GM23248 (cell line): Measurements from ENCODE around the gene LAIR2. TPM values are rescaled to one million over a fixed set of nuclear protein-coding genes. Genes with fewer than 3 reads are reported as not detected.

Experiments
- DNase-seq: peaks from one replicate; pipeline ENCODE4 v3.0.0-alpha.2; 2015
- H2AFZ ChIP-seq: fragments of 200-600 bp; sonication (generic); 2 replicates; pipeline ENCODE4 v1.6.1; 2016; ENCODE audit warnings: antibody characterized with exemption
- H3F3A ChIP-seq: fragments of 200-600 bp; sonication (generic); 2 replicates; pipeline ENCODE4 v1.6.1; 2016; ENCODE audit warnings: mild to moderate bottlenecking, antibody characterized with exemption, mixed run types; ENCODE audit not compliant: insufficient read depth
- H3K27ac ChIP-seq: fragments of 200-600 bp; sonication (generic); 2 replicates; pipeline ENCODE4 v1.5.1; 2016; ENCODE audit warnings: mild to moderate bottlenecking
- H3K27me3 ChIP-seq: fragments of 200-600 bp; sonication (generic); replicated peaks from 2 replicates; pipeline ENCODE4 v1.6.1; 2016; ENCODE audit warnings: mild to moderate bottlenecking; ENCODE audit not compliant: insufficient read depth
- H3K36me3 ChIP-seq: fragments of 200-600 bp; sonication (generic); 2 replicates; pipeline ENCODE4 v1.6.1; 2016; ENCODE audit warnings: low read depth, mild to moderate bottlenecking
- H3K4me1 ChIP-seq: fragments of 200-600 bp; sonication (generic); 2 replicates; pipeline ENCODE4 v1.6.1; 2016; ENCODE audit warnings: mild to moderate bottlenecking; ENCODE audit not compliant: insufficient read depth
- H3K4me2 ChIP-seq: fragments of 200-600 bp; sonication (generic); one replicate; pipeline ENCODE4 v1.6.1; 2016; ENCODE audit warnings: mild to moderate bottlenecking; ENCODE audit not compliant: unreplicated experiment
- H3K4me3 ChIP-seq: fragments of 200-600 bp; sonication (generic); 2 replicates; pipeline ENCODE4 v1.5.1; 2016; ENCODE audit warnings: mild to moderate bottlenecking
- H3K79me2 ChIP-seq: fragments of 200-600 bp; sonication (generic); 2 replicates; pipeline ENCODE4 v1.6.1; 2016; ENCODE audit warnings: mild to moderate bottlenecking; ENCODE audit not compliant: insufficient read depth
- H3K9ac ChIP-seq: fragments of 200-600 bp; sonication (generic); 2 replicates; pipeline ENCODE4 v1.6.1; 2016; ENCODE audit warnings: mild to moderate bottlenecking
- H3K9me2 ChIP-seq: fragments of 200-600 bp; sonication (generic); 2 replicates; pipeline ENCODE4 v1.6.1; 2016; ENCODE audit warnings: mixed run types, mild to moderate bottlenecking, moderate library complexity; ENCODE audit not compliant: insufficient read depth
- H3K9me3 ChIP-seq: fragments of 200-600 bp; sonication (generic); one replicate; pipeline ENCODE4 v1.6.1; 2017; ENCODE audit warnings: low read depth
- H4K20me1 ChIP-seq: fragments of 200-600 bp; sonication (generic); 2 replicates; pipeline ENCODE4 v1.6.0; 2016; ENCODE audit not compliant: insufficient read depth
- EZH2 ChIP-seq: fragments of 200-600 bp; sonication (generic); IDR thresholded peaks from 2 replicates; pipeline ENCODE4 v1.6.1; 2018; ENCODE audit warnings: antibody characterized with exemption, mild to moderate bottlenecking; ENCODE audit not compliant: insufficient read depth, poor library complexity, severe bottlenecking
- EZH2phosphoT487 ChIP-seq: fragments of 200-600 bp; sonication (generic); IDR thresholded peaks from 2 replicates; pipeline ENCODE4 v1.6.1; 2018; ENCODE audit warnings: antibody characterized with exemption, moderate library complexity, mild to moderate bottlenecking, low read depth; ENCODE audit not compliant: insufficient read depth
- WGBS, 2 experiments: methylation state at CpG; one replicate each; pipeline ENCODE4 v1.1.6; 2015 to 2017; ENCODE audit warnings: low lambda C conversion rate in 2 of 2, low coverage in 1 of 2; ENCODE audit errors: missing lambda C conversion rate in 2 of 2; 5-methylcytosine and 5-hydroxymethylcytosine counted together
- in situ Hi-C: fragments of 300-500 bp; cut with MboI; formaldehyde crosslinking; loops from 2 replicates; pipeline ENCODE4 v1.15.0; 2020
- polyA plus RNA-seq: library from polyadenylated mRNA; unstranded; fragments of >200 nt; fragmentation: Nextera tagmentation; extraction: Ambion mirVana; gene quantifications from 2 replicates; pipeline ENCODE4 v1.2.1, GENCODE V29; 2016
- total RNA-seq: library from RNA; depleted of rRNA; stranded (reverse); fragments of >200 nt; shearing (Covaris generic); gene quantifications from 2 replicates; pipeline ENCODE4 v1.2.3, GENCODE V29; 2014

The LAIR2 gene
- total and polyA plus RNA-seq, 2 experiments from 2014 or later, result not detected

DNA sequence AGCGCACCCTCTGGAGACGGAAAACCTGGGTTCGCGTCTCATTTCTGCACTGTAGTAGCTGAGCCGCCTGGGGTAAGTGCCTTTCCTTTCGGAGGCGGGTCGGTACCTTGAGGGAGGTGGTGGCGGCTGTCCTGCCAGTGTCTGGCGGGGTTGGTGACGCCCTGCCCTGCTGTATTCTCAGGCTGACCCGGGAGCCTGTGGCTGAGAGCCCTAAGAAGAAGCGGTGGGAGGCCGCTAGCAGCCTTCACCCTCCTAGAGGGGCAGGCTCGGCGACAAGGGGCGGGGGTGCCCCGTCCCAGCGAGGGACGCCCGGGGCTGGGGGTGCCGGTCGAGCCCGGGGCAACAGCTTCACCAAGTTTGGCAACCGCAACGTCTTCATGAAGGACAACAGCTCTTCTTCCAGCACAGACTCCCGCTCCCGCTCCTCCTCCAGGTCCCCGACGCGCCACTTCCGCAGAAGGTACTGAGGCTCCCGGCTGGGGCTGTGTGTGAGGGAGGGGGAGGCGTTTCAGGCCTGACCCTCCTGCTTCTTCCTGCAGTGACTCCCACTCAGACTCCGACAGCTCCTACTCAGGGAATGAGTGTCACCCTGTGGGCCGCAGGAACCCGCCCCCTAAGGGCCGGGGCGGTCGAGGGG, 46.7 kb upstream of the LAIR2 start:
- TF ChIP-seq EZH2, result no peak
- TF ChIP-seq EZH2phosphoT487, result no peak
- Histone ChIP-seq H3K79me2 (peaks cover 98% of the 10 kb centered on the region), H4K20me1 (0 out of 2 replicates have a peak, but pooled peaks cover 3% of the 10 kb centered on the region), H3K4me3 (no peak overlapping the region), H3K4me2 (no peak overlapping the region), H3K4me1 (peaks cover 7% of the 10 kb centered on the region), H3K9me3 (no peaks in the 10 kb centered on the region), H2AFZ (no peak overlapping the region), H3K9me2 (no peaks in the 10 kb centered on the region), H3F3A (peaks cover 13% of the 10 kb centered on the region; the same call in 1 of the 2 replicates), H3K27me3 (no peaks in the 10 kb centered on the region), H3K27ac (no peak overlapping the region), H3K9ac (no peak overlapping the region), H3K36me3 (peaks cover 52% of the 10 kb centered on the region)
- in situ Hi-C loops, result loop anchor here (25.0 kb wide), 1 partner anchor 1206 kb away; the partner anchor contains the start of gene U2AF2
- DNase-seq, result no peak
- WGBS, 2 experiments, result 84 to 88% methylated on average over 23 to 39 of the region's 40 CpGs

- WGBS, 2 experiments, result 92 to 97% methylated on average over 31 to 51 of the region's 51 CpGs
- no peak overlapping the region for H3K4me2 ChIP-seq
- no peak overlapping the region for H3K4me3 ChIP-seq
- no peak overlapping the region for H3K9ac ChIP-seq
- H3K27ac ChIP-seq, result no peak overlapping the region
- no peaks in the 10 kb centered on the region for H3K27me3 ChIP-seq
- no peaks in the 10 kb centered on the region for H3K9me2 ChIP-seq
- H4K20me1 ChIP-seq, result no peaks in the 10 kb centered on the region
- peaks cover 15% of the 10 kb centered on the region; the same call in 1 of the 2 replicates for H3F3A ChIP-seq
- peaks cover 53% of the 10 kb centered on the region for H3K36me3 ChIP-seq
- no peak overlapping the region for H2AFZ ChIP-seq
- TF ChIP-seq EZH2phosphoT487 (no peak), EZH2 (no peak)
- H3K4me1 ChIP-seq, result 0 out of 2 replicates have a peak, but pooled peaks cover 2% of the 10 kb centered on the region
- DNase-seq, result no peak
- no peaks in the 10 kb centered on the region for H3K9me3 ChIP-seq
- H3K79me2 ChIP-seq, result peaks cover 98% of the 10 kb centered on the region
- in situ Hi-C loops, result loop anchor here (25.0 kb wide), 1 partner anchor 1206 kb away; the partner anchor contains the start of gene U2AF2
Observed at GRCh38 chr19:54456423-54457373, 45.9 kb upstream of the LAIR2 start.

DNA sequence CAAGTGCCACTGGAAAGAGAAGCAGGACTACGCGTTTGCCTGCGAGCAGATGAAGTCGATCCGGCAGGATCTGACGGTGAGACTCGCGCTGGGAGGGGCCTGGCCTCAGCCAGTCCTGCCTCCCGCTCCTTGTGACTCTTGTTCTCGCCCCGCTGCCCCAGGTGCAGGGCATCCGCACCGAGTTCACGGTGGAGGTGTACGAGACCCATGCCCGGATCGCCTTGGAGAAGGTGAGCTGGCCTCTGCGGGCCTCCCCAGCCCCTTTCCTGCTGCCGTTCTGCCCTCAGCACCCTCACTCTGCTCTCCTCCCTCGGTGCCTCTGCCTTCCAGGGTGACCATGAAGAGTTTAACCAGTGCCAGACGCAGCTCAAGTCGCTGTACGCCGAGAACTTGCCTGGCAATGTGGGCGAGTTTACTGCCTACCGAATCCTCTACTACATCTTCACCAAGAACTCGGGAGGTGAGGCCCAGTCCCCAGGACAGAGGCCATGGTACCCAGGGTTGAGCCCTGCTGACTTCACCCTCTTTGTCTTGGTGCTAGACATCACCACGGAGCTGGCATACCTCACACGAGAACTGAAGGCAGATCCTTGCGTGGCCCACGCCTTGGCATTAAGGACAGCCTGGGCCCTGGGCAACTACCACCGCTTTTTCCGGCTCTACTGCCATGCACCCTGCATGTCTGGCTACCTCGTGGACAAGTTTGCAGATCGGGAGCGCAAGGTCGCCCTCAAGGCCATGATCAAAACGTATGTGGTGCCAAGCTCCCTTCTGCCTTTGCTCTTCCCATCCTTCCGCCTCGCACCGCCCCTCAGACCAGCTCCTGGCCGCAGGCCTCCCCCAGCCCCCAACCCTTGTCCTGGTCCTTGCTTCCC, 44.6 kb upstream of the LAIR2 start:
- no peak for DNase-seq
- H2AFZ ChIP-seq, result no peak overlapping the region
- in situ Hi-C loops, result loop anchor here (25.0 kb wide), 1 partner anchor 1204 kb away; the partner anchor contains the start of gene U2AF2
- H3K9me2 ChIP-seq, result no peaks in the 10 kb centered on the region
- H3K9me3 ChIP-seq, result no peaks in the 10 kb centered on the region
- H3K4me2 ChIP-seq, result no peak overlapping the region
- peaks cover 94% of the 10 kb centered on the region for H3K79me2 ChIP-seq
- no peaks in the 10 kb centered on the region for H4K20me1 ChIP-seq
- no peak for TF ChIP-seq EZH2phosphoT487
- TF ChIP-seq EZH2, result no peak
- H3K9ac ChIP-seq, result no peak overlapping the region
- H3K27ac ChIP-seq, result no peak overlapping the region
- H3K4me1 ChIP-seq, result peaks cover 8% of the 10 kb centered on the region
- peaks cover 15% of the 10 kb centered on the region; the same call in 1 of the 2 replicates for H3F3A ChIP-seq
- H3K4me3 ChIP-seq, result no peak overlapping the region
- peaks cover 40% of the 10 kb centered on the region for H3K36me3 ChIP-seq
- 91 to 92% methylated on average over 41 of the region's 42 CpGs for WGBS, 2 experiments
- H3K27me3 ChIP-seq, result no peaks in the 10 kb centered on the region
